Keratinocyte (primary cell): ENCODE measurements around the gene RNPS1. TPM values are rescaled to one million over a fixed set of nuclear protein-coding genes. Genes with fewer than 3 reads are reported as not detected.

Experiments
- DNase-seq: peaks from one replicate; pipeline ENCODE4 v3.0.0-alpha.2; 2011; ENCODE audit warnings: low read depth, missing footprints, low spot score
- FAIRE-seq: peaks from 2 replicates; lab custom pipeline; 2011; peaks lifted over from hg19 to GRCh38; lab: Jason Lieb, UNC
- H2AFZ ChIP-seq: 2 replicates; pipeline ENCODE4 v1.6.0; 2012; ENCODE audit warnings: low read length, control low read depth, inconsistent platforms; ENCODE audit not compliant: control insufficient read depth
- H3K27ac ChIP-seq: 2 replicates; pipeline ENCODE4 v1.5.1; 2011; ENCODE audit warnings: low read length; ENCODE audit not compliant: control insufficient read depth, insufficient read depth
- H3K27me3 ChIP-seq: 3 replicates; pipeline ENCODE4 v1.6.0; 2011; ENCODE audit warnings: low read length; ENCODE audit not compliant: control insufficient read depth, insufficient read depth; ENCODE audit errors: extremely low read depth
- H3K36me3 ChIP-seq, 2 experiments: 2 replicates in 1 of 2; 3 replicates in 1 of 2; pipeline ENCODE4 v1.5.1; 2011; ENCODE audit warnings: low read length in 2 of 2, mild to moderate bottlenecking in 1 of 2; ENCODE audit not compliant: control insufficient read depth in 2 of 2, insufficient read depth in 2 of 2; ENCODE audit errors: extremely low read depth in 1 of 2
- H3K4me1 ChIP-seq: 3 replicates; pipeline ENCODE4 v1.5.1; 2011; ENCODE audit warnings: low read length; ENCODE audit not compliant: control insufficient read depth, insufficient read depth; ENCODE audit errors: extremely low read depth
- H3K4me2 ChIP-seq: 3 replicates; pipeline ENCODE4 v1.6.0; 2011; ENCODE audit warnings: low read depth, low read length; ENCODE audit not compliant: control insufficient read depth, insufficient read depth; ENCODE audit errors: extremely low read depth
- H3K4me3 ChIP-seq, 3 experiments: fragments of 200-600 bp in 1 of 3; sonication (generic) in 1 of 3; 2 replicates in 2 of 3; 3 replicates in 1 of 3; pipeline ENCODE4 v1.5.1; 2011 to 2016; ENCODE audit warnings: low read length in 3 of 3, mild to moderate bottlenecking in 3 of 3, control low read depth in 2 of 3, inconsistent platforms in 1 of 3, low read depth in 1 of 3, mixed read lengths in 1 of 3, mixed run types in 1 of 3, moderate library complexity in 1 of 3; ENCODE audit not compliant: control insufficient read depth in 2 of 3, insufficient read depth in 2 of 3; ENCODE audit errors: extremely low read depth in 1 of 3
- H3K79me2 ChIP-seq: 2 replicates; pipeline ENCODE4 v1.6.0; 2012; ENCODE audit warnings: low read length; ENCODE audit not compliant: control insufficient read depth, insufficient read depth
- H3K9ac ChIP-seq: 3 replicates; pipeline ENCODE4 v1.6.0; 2011; ENCODE audit warnings: low read length; ENCODE audit not compliant: control insufficient read depth, insufficient read depth; ENCODE audit errors: extremely low read depth
- H3K9me1 ChIP-seq: 3 replicates; pipeline ENCODE4 v1.6.0; 2011; ENCODE audit warnings: low read length; ENCODE audit not compliant: control insufficient read depth, insufficient read depth; ENCODE audit errors: extremely low read depth
- H3K9me3 ChIP-seq: 2 replicates; pipeline ENCODE4 v1.5.1; 2012; ENCODE audit warnings: low read depth, low read length; ENCODE audit not compliant: control insufficient read depth
- H4K20me1 ChIP-seq: 3 replicates; pipeline ENCODE4 v1.6.0; 2011; ENCODE audit warnings: low read length; ENCODE audit not compliant: control insufficient read depth, insufficient read depth; ENCODE audit errors: extremely low read depth
- EZH2 ChIP-seq: IDR thresholded peaks from one replicate; pipeline ENCODE4 v1.6.1; 2012; ENCODE audit warnings: inconsistent platforms, mild to moderate bottlenecking, low read length, moderate library complexity
- dilution Hi-C: fragments of 300-500 bp; cut with MboI; formaldehyde crosslinking; loops from one replicate; pipeline ENCODE4 v1.7.0; 2020; ENCODE audit warnings: low sequenced_read_pairs; ENCODE audit not compliant: extremely low pct_ligation_motif_present
- polyA plus RNA-seq, 5 experiments: library from polyadenylated mRNA; depleted of rRNA in 3 of 5; stranded (reverse) in 3 of 5; stranded (forward) in 1 of 5; unstranded in 1 of 5; fragments of >200 nt; gene quantifications; 1 replicate in 1 of 5; 2 replicates in 3 of 5; 3 replicates in 1 of 5; pipeline versions ENCODE4 v1.2.1 to v1.2.3, GENCODE V29; 2011 to 2012; ENCODE audit warnings: missing spikeins in 2 of 5, low read depth in 1 of 5, low replicate concordance in 1 of 5
- TF ChIP-seq, protein P1 (sequence below), 3 experiments: IDR thresholded peaks in 1 of 3; conservative IDR thresholded peaks in 1 of 3; optimal IDR thresholded peaks in 1 of 3; 2 replicates in 2 of 3; 3 replicates in 1 of 3; pipeline versions ENCODE3 to v1.5.1; 2011; ENCODE audit warnings: low read length in 3 of 3, mild to moderate bottlenecking in 3 of 3, moderate library complexity in 2 of 3, control low read depth in 1 of 3, inconsistent platforms in 1 of 3; ENCODE audit not compliant: insufficient read depth in 2 of 3; ENCODE audit errors: extremely low read depth in 1 of 3

Gene RNPS1
- polyA plus RNA-seq, 1 donor (not counting 4 experiments of a cell fraction or from before 2014, with no cell fraction given) = 89.4 TPM

DNA sequence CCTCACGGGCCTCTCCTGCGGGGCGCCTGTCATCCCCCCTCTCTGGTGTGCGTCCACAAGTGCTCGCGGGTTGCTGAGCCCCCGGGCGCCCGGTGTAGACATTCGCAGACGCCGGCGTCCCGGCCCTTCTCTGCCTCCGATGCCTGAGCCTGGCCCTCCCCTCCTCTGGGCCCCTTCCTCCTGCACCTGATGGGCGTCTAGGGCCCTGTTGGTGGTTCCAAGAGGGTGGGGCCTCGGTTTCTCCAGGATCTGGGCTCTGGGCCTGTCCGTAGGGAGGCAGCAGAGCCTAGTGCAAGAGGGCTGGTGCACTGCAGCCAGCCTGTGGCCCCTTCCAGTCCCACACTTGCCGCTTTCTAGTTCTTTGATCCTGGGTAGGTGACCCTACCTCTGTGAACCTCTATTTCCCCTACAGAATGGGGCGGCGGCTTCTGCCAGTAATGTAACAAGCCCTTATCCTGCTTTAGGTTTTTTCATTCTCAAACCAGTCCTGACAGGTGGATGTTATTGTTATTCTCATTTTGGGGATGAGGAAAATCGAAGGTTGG is 43.9 kb downstream of the RNPS1 start:
- no peaks in the 10 kb centered on the region for H3K27me3 ChIP-seq
- dilution Hi-C loops = no loop called here
- H4K20me1 ChIP-seq = no peaks in the 10 kb centered on the region
- FAIRE-seq (no peak), DNase-seq (no peak)
- peaks cover 5 to 12% of the 10 kb centered on the region in 2 experiments for H3K36me3 ChIP-seq
- H3K79me2 ChIP-seq = peaks cover 46% of the 10 kb centered on the region
- H3K27ac ChIP-seq = peak overlapping the region; percentile 73
- H3K4me2 ChIP-seq = peak overlapping the region; percentile 72
- peak overlapping the region; percentile 73 to 98 (median 96) for H3K4me3 ChIP-seq
- H2AFZ ChIP-seq = peak overlapping the region; percentile 63
- no peak for TF ChIP-seq EZH2
- TF ChIP-seq, protein P1, sequence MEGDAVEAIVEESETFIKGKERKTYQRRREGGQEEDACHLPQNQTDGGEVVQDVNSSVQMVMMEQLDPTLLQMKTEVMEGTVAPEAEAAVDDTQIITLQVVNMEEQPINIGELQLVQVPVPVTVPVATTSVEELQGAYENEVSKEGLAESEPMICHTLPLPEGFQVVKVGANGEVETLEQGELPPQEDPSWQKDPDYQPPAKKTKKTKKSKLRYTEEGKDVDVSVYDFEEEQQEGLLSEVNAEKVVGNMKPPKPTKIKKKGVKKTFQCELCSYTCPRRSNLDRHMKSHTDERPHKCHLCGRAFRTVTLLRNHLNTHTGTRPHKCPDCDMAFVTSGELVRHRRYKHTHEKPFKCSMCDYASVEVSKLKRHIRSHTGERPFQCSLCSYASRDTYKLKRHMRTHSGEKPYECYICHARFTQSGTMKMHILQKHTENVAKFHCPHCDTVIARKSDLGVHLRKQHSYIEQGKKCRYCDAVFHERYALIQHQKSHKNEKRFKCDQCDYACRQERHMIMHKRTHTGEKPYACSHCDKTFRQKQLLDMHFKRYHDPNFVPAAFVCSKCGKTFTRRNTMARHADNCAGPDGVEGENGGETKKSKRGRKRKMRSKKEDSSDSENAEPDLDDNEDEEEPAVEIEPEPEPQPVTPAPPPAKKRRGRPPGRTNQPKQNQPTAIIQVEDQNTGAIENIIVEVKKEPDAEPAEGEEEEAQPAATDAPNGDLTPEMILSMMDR (optimal IDR thresholded peaks at IDR 0.05 in 1 of 3, IDR thresholded peaks at IDR 0.05 in 1 of 3, conservative IDR thresholded peaks at IDR 0.05 in 1 of 3; ENCODE audit: extremely low read depth in 1 of 3, insufficient read depth in 2 of 3, low read length in 3 of 3) = peak in 2 of 3 experiments; percentile 44 to 57
- no peaks in the 10 kb centered on the region for H3K9me3 ChIP-seq
- H3K9ac ChIP-seq = peak overlapping the region; percentile 89
- no peaks in the 10 kb centered on the region for H3K9me1 ChIP-seq
- H3K4me1 ChIP-seq = peaks cover 12% of the 10 kb centered on the region

DNA sequence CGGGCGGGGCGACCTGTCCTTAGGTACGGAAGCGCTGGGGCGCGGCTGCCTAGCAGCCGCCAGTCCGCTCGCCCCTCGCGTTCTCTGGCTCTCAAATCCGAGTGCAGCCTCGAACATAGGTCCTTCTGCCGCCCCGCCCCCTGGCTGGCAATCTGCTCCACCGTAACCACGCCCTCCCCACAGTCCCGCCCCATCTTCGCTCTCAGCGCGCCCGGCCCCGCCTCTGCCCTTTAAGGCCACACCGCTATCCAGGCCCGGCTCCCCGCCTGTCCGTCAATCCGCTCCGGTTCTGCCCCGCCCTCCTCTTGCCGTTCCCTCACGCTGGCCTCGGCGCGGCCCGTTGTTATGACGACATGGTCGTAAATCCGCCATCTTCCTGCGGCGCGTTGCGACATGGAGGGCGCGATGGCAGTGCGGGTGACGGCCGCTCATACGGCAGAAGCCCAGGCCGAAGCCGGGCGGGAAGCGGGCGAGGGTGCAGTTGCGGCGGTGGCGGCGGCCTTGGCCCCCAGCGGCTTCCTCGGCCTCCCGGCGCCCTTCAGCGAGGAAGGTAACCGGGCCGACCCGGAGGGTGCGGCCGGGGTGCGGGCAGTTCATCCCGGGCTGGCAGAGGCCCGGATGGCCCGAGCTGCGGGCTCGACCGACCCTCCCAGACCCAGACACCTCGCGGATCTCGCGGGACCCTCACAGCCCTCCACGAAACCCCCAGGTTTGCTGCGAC is 44.5 kb downstream of the RNPS1 start, which contains the start of gene E4F1:
Gene E4F1, plus strand, starts transcription at position 371 of the 721 bp plus-strand sequence. Its CDS starts 23 bp downstream, at position 394.
- H3K9ac ChIP-seq = peak within 1 kb of the TSS; percentile 89
- H3K27ac ChIP-seq = peak within 1 kb of the TSS; percentile 73
- H3K4me2 ChIP-seq = peak within 1 kb of the TSS; percentile 78
- no peaks in the 10 kb centered on the region for H3K9me1 ChIP-seq
- no peaks in the 10 kb centered on the region for H3K27me3 ChIP-seq
- peaks cover 0 to 5% of the 10 kb centered on the region in 2 experiments for H3K36me3 ChIP-seq
- no peaks in the 10 kb centered on the region for H3K9me3 ChIP-seq
- peak within 1 kb of the TSS; percentile 73 to 98 (median 96) for H3K4me3 ChIP-seq
- no peak for TF ChIP-seq EZH2
- TF ChIP-seq, protein P1 (optimal IDR thresholded peaks at IDR 0.05 in 1 of 3, IDR thresholded peaks at IDR 0.05 in 1 of 3, conservative IDR thresholded peaks at IDR 0.05 in 1 of 3; ENCODE audit: extremely low read depth in 1 of 3, insufficient read depth in 2 of 3, low read length in 3 of 3) = no peak
- H4K20me1 ChIP-seq = no peaks in the 10 kb centered on the region
- DNase-seq (peak; percentile 97), FAIRE-seq (no peak)
- peaks cover 12% of the 10 kb centered on the region for H3K4me1 ChIP-seq
- H3K79me2 ChIP-seq = peaks cover 42% of the 10 kb centered on the region
- H2AFZ ChIP-seq = peak within 1 kb of the TSS; percentile 89
- dilution Hi-C loops = no loop called here
